NCI-H1694 (cell line): ENCODE measurements around the gene IGFALS.

ENCODE experiments used
- DNase-seq: peaks from one replicate; lab custom pipeline; 2025; lab: John Stamatoyannopoulos, UW

IGFALS gene

DNA sequence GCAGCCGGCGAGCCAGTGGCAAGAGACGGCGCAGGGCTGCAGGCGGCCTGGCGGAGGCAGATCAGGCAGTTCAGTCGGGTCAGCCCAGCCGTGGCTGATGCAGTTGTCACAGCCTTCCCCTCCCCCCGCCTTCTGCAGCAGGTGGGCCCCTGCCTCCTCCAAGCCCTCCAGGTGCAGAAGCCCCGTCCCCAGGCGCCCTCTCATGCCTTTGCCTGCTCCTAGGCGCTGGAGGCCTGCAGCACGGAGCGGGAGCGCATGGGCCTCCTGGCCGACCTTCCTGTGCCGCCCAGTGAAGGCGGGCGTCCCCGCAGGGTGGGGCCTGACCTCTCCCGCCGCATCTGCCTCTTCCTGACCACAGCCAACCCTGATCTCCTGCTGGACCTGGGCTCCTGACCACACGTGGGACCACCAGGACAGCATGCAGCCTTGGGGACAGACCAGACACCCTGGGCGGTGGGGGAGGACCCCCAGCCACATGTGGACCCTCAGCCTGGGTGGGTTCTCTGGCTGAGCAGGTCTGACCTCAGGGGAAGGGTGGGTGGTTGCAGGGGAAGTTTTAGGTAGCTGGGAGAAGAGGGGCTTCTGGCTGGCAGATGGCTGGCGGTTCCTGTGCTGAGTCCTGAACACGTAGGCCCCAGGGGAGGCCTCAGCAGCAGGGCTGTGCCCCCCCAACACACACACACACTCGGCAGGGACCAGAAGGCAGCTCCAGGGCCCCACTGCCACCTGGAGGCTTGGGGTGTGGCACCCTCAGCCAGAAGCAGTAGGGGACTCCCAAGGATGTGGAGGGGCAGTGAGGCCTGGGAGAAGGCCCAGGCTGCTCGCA, 17.4 kb downstream of the IGFALS start:
- DNase-seq, result no peak

GRCh38 chr16:1775006-1775845, 18.3 kb downstream of the IGFALS start:
- no peak for DNase-seq

DNA sequence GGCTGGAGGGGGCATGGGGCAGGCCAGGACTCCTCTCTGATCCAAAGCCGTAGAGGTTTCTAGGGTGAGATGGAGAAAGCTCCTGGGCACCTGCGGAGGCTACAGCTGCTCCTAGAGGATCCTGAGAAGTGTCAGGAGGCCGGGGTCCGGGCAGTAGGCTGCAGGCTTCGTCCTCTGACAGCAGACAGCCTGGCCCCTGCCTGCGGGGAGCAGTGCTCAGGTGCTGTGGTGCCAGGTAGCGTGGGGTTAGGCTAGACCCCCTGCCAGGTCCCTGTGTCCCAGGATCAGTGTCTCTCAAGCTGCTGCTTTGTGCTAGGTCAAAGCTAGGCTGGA, 19.1 kb downstream of the IGFALS start:
- DNase-seq, result no peak

DNA sequence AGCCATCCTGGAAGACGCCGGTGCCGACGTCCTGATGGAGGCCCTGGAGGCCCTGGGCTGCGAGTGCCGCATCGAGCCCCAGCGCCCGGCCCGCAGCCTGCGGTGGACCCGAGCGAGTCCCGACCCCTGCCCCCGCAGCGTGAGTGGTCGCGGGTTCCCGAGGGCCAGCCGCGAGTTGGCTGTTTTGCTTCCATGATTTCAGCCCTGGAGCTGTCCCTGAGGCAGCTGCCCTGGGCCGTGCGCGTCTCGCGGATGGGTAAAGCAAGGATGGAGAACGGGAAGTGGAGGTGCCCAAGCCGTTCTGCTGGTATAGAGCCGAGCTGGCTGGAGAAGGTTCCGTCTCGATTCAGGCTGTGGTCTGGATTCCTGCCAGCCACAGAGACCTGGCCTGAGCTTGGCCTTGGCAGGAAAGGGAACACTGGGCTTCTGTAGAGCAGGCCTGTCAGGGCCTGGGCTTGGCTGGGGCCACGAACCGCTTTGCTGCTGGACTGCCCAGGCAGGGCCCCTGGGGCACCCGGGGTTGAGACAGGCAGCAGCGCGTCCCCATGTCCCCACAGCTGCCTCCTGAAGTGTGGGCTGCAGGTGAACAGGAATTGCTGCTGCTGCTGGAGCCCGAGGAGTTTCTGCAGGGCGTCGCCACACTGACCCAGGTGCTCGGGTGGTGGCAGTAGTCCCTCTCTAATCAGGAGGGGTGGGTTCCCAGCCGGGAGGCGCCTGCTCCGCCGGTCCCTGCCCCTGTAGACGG, 19.6 kb downstream of the IGFALS start:
- no peak for DNase-seq

- peak; percentile 42 for DNase-seq
Measured at GRCh38 chr16:1772908-1773702, 20.4 kb downstream of the IGFALS start, which contains the start of gene MRPS34. MRPS34 (minus strand) TSS chr16:1773134; CDS start chr16:1773119, 15 bp downstream.

- no peak for DNase-seq
Measured at GRCh38 chr16:1772362-1772907, 21.1 kb downstream of the IGFALS start, which contains the start of gene EME2. EME2 (plus strand) TSS chr16:1772810; CDS start chr16:1773228, 418 bp downstream.

DNA sequence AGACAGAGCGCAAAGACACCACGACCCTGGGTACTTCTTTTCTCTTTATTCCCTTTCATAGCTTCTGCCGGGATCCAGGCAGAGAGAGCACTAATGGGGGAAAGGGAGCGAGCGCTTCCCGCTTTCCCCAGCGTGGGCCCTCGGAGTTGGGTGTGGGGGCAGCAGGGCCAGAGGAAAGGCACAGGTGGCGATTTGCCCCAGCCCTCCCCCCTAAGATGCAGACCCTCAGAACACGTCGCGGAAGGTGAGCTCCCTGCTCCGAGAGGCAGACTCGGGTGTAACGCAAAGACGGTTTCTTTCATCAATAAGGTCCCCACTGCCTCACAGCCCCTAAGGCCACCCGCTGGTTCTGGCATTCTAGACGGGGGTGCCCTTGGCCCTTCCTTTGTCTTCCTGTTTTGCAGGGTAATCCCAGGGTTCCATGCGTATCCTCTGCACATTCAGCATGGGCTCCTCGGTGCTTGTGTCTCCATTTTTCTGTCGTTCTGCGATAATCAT, 21.6 kb downstream of the IGFALS start:
- DNase-seq, result no peak

DNA sequence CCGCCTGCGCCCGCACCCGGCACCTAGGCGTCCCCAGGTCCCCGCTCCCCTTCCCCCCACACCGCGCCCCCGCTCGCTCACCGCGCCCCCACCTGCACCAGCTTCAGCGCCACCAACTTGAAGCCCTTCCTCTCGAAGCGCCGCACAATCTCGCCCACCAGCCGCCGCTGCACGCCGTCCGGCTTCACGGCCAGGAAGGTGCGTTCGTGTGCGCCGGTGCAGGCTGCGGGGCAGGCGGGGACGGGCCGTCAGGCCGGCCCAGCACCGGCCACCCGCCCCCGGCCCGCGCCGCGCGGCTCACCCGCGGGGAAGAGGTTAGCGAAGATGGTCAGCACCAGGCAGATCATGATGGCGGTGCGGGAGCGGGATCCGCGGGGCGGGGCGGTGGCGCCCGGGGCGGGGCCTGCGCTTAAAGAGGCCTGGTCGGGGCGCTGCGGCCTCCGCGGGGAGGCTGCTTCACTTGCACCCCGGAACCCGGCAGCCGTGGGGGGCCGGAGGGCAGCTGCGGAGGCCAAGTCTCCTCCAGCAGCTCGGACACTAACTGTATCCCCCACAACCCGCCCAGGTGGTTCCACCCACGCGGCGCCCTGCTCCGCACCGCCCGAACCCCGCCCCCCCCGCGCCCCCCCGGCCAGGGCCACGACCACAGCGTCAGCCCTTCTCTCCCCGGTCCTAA, 22.2 kb downstream of the IGFALS start, which contains the start of gene NME3:
Gene NME3 (minus strand): TSS at position 356 of the 676 bp plus-strand sequence. CDS start 9 bp downstream, at position 347.
- no peak for DNase-seq

DNA sequence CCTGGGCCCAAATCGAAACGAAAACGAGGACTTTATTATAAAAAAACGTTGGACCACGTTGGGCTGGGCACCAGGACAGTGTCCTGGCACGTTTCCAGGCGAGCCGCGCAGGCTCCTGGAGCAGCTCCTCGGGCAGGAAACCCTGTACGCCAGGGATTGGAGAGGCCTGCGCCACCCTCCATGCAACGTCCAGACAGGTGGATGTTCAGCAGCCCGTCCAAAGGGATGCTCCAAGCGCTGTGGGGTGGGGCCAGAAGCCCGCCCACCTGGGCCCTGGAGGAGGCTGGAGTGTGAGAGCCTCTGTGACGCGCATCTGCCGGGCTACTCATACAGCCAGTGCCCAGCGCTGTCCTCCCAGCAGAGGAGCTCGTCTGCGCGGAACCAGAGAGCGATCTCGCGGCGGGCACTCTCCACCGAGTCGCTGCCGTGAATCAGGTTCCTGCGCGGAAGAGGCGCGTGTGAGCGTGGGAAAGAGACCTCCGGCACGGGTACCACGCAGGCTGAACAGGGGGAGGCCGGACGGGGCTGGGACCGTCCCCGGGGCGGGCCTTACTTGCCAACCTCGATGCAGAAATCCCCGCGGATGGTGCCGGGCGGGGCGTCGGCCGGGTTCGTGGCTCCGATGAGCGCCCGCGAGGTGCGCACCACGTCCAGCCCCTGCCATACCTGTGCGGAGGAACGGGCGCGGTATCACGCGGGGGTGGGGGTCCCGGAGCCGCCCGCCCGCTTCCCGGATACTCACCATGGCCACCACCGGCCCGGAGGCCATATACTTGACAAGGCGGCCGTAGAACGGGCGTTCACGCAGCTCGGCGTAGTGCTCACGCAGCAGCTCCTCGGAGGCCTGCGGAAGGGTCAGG, 22.9 kb downstream of the IGFALS start:
- no peak for DNase-seq

DNA sequence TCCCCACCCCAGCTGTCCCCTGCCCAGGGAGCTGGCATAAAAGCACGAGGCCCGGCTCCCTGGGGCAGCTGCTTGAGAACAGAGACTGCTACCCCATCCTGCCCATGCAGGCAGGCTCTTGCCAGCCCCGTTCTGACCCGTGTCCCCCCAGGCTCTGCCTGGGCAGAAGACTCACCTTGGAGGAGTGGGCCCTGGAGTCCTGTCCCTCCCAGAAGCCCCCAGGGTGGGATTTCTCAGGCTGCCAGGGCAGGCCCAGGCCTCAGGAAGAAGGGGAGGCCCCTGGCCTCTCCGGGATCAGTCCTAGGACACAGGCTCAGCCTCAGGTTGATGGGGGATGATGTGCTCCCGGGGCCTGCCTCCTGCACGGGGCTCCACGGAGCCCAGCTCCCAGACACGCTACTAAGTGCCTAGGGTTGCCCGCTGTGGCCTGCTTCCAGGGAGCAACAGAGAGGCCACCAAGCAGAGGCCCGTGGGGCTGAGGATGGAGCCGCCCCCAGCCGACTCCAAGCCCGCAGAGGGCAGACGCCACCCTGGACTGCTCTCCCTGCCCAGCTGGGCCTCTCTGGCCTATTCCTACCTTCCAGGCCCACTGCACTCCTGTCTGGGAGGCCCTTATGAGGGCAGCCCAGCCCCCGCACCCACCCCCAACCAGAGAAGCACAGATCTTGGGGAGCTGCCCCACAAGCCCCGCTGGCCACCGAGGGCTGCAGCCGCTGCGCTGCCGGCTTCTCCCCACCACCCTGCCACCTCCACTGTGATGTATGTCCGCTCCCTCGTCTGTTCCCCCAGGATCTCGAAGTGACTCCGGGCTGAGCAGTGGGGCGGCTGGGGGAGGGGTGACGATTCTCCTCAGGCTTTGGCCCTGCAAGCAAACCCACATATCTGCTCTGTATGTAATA, 23.9 kb downstream of the IGFALS start:
- no peak for DNase-seq

DNA sequence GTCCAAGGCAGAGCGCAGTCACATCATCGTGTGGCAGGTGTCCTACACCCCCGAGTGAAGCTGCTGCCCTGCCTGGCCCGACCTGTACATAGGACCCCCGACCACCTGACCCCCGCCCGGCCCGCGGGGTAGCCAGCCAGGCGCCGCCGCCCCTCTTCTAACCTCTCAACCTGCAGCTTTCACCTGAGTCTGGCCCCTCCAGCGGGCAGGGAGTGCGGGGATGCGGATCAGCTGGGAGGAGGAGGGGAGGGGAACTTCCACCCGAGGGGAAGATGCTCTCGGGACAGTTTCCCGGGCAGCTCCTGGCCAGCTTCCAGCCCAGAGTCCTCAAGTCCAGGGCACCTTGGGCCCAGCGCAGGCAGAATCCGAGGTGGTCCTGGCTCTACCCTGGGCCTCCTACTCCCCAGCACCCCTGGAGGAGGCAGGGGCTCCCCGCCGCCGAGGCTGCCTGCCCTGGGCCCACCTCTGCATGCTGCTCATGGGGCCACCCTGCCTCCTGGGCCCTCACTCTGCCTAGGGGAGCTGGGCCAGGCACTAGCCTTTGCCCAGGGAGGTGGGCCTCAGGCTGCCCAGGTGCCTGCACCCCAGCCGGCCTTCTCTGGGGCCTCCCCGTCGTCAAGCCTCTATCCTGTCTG, 24.6 kb downstream of the IGFALS start:
- DNase-seq, result no peak

DNA sequence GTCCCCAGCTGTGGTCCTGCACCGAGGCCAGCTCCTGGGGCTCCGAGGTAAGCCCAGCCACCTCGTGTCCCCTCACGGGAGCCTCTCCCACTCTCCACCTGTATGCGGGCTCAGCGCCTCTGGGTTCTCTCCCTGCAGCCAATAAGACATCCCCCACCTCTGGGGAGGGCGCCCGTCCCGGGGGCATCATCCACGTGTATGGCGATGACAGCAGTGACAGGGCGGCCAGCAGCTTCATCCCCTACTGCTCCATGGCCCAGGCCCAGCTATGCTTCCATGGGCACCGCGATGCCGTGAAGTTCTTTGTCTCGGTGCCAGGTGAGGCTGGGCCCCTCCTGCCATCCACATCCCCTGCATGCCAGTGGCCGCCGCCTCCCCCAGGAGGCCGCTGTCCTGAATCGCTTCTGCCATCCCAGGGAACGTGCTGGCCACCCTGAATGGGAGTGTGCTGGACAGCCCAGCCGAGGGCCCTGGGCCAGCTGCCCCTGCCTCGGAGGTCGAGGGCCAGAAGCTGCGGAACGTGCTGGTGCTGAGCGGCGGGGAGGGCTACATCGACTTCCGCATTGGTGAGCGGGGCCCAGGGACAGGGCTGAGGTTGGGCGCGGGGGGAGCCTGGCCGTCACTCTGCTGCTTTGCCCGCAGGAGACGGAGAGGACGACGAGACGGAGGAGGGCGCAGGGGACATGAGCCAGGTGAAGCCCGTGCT, 25.3 kb downstream of the IGFALS start:
- DNase-seq, result no peak

DNA sequence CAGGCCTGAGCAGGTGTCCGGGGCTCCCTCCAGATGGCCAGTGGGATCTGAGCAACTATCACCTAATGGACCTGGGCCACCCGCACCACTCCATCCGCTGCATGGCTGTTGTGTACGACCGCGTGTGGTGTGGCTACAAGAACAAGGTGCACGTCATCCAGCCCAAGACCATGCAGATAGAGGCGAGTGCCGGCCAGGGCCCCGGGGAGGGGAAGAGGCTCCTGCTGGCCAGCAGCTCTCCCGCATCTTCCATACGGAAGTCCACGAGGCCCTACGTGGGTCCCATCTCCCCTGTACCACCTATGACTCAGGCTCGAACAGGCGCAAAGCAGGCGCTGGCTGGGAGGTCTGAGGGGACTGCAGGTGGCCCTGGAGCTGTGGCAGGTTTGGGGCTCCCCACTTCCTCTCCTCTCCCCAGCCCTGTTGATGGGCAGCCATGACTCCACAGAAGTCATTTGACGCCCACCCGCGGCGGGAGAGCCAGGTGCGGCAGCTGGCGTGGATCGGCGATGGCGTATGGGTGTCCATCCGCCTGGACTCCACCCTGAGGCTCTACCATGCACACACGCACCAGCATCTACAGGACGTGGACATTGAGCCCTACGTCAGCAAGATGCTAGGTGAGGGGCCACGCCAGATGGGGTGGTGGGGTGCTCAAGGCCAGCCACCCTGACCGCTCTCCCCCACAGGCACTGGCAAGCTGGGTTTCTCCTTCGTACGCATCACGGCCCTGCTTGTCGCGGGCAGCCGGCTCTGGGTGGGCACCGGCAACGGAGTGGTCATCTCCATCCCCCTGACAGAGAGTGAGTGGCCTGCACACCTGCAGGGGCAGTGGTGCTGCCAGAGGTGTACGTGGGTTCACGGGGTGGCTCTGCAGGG, 26.1 kb downstream of the IGFALS start:
- no peak for DNase-seq

- no peak for DNase-seq
Measured at GRCh38 chr16:1766701-1767100, 26.8 kb downstream of the IGFALS start.

- DNase-seq, result no peak
Measured at GRCh38 chr16:1766231-1766630, 27.3 kb downstream of the IGFALS start.

GRCh38 chr16:1765826-1766225, 27.7 kb downstream of the IGFALS start:
- no peak for DNase-seq
